CD4-positive, CD25-positive, alpha-beta regulatory T cell (primary cell): ENCODE results near the gene DAZ4. TPM values are rescaled to one million over a fixed set of nuclear protein-coding genes. Genes with fewer than 3 reads are reported as not detected.
"Not testable (repeated sequence)": the region's sequence is repeated elsewhere in the genome, so short reads cannot be mapped to it uniquely, and the experiment has no call there.

Experiments used
- ATAC-seq, 2 donors: fragments of 150-1000 bp; cut with Tn5 transposase; one replicate each; pipeline ENCODE4 v1.10.0; 2021; ENCODE audit warnings: low read depth in 2 of 2, moderate number of reproducible peaks in 2 of 2, moderate library complexity in 1 of 2
- DNase-seq, 3 donors: peaks; one replicate each; pipeline versions ENCODE4 v3.0.0 to v3.0.0-alpha.2; 2012 to 2022; ENCODE audit warnings: mixed read lengths in 1 of 3
- H3K27ac ChIP-seq: one replicate; pipeline ENCODE4 v1.7.0; 2013; ENCODE audit warnings: mild to moderate bottlenecking, low read length; ENCODE audit not compliant: insufficient read depth, poor library complexity, severe bottlenecking
- H3K27me3 ChIP-seq: one replicate; pipeline ENCODE4 v1.7.0; 2013; ENCODE audit warnings: low read length; ENCODE audit not compliant: control insufficient read depth, insufficient read depth
- H3K36me3 ChIP-seq: one replicate; pipeline ENCODE4 v1.7.0; 2013; ENCODE audit warnings: mild to moderate bottlenecking, low read length, moderate library complexity; ENCODE audit not compliant: control insufficient read depth, insufficient read depth
- H3K4me1 ChIP-seq: 2 replicates; pipeline ENCODE4 v1.7.0; 2013; ENCODE audit warnings: mild to moderate bottlenecking, low read length; ENCODE audit not compliant: insufficient read depth, control insufficient read depth, poor library complexity, severe bottlenecking
- H3K4me3 ChIP-seq: one replicate; pipeline ENCODE4 v1.7.0; 2013; ENCODE audit warnings: low read depth, mild to moderate bottlenecking, low read length, moderate library complexity
- H3K9me3 ChIP-seq, 2 experiments: 1 replicate in 1 of 2; 2 replicates in 1 of 2; pipeline ENCODE4 v1.7.0; 2013; ENCODE audit warnings: low read length in 2 of 2, mild to moderate bottlenecking in 1 of 2, moderate library complexity in 1 of 2; ENCODE audit not compliant: control insufficient read depth in 2 of 2
- H3K27ac Mint-ChIP-seq, 3 donors: one replicate each; pipeline ENCODE4 v1.8.0; 2020 to 2022; ENCODE audit warnings: mild to moderate bottlenecking in 3 of 3, mixed read lengths in 3 of 3, moderate library complexity in 2 of 3
- H3K27me3 Mint-ChIP-seq: one replicate; pipeline ENCODE4 v1.8.0; 2022; ENCODE audit warnings: mild to moderate bottlenecking, mixed read lengths
- H3K36me3 Mint-ChIP-seq: one replicate; pipeline ENCODE4 v1.8.0; 2020; ENCODE audit warnings: mixed read lengths
- H3K4me1 Mint-ChIP-seq, 4 donors: one replicate each; pipeline ENCODE4 v1.8.0; 2020 to 2022; ENCODE audit warnings: mixed read lengths in 4 of 4, mild to moderate bottlenecking in 1 of 4
- H3K4me3 Mint-ChIP-seq, 4 donors: one replicate each; pipeline ENCODE4 v1.8.0; 2020 to 2022; ENCODE audit warnings: mild to moderate bottlenecking in 4 of 4, mixed read lengths in 4 of 4, moderate library complexity in 3 of 4
- H3K9me3 Mint-ChIP-seq, 7 donors: one replicate each; pipeline ENCODE4 v1.8.0; 2020 to 2022; ENCODE audit warnings: mixed read lengths in 7 of 7, mild to moderate bottlenecking in 3 of 7, moderate library complexity in 2 of 7
- polyA plus RNA-seq, 4 donors: library from polyadenylated mRNA; unstranded; fragments of 300-500 nt; fragmentation: Illumina TruSeq; gene quantifications; one replicate each; pipeline ENCODE4 v1.2.3, GENCODE V29; 2021
- total RNA-seq: library from RNA; stranded (reverse); gene quantifications from one replicate; pipeline ENCODE4 v1.2.3, GENCODE V29; 2022

Gene DAZ4
- total RNA-seq, result not detected
- not detected for polyA plus RNA-seq

- not testable (repeated sequence) for ATAC-seq
These were observed at the start of gene DAZ4 for GRCh38 chrY:24833619-24834018. Gene DAZ4 (plus strand): TSS chrY:24833919. CDS start chrY:24834127, 208 bp downstream.

GRCh38 chrY:24813293-24813692 is 20.4 kb upstream of the DAZ4 start, which contains the start of gene DAZ3:
Gene DAZ3 (minus strand): TSS chrY:24813393. CDS start chrY:24813185, 208 bp downstream.
- H3K27ac ChIP-seq, H3K4me1 ChIP-seq, H3K27me3 ChIP-seq, DNase-seq, H3K27ac Mint-ChIP-seq, ATAC-seq, H3K9me3 ChIP-seq, H3K4me3 Mint-ChIP-seq, H3K36me3 Mint-ChIP-seq, H3K36me3 ChIP-seq, H3K27me3 Mint-ChIP-seq, H3K9me3 Mint-ChIP-seq, H3K4me1 Mint-ChIP-seq, H3K4me3 ChIP-seq: not testable (repeated sequence)

More at GRCh38 chrY:24833619-24834018, at the start of gene DAZ4:
- not testable (repeated sequence) for H3K27me3 ChIP-seq, H3K27ac ChIP-seq, H3K9me3 Mint-ChIP-seq, H3K4me3 Mint-ChIP-seq, H3K36me3 ChIP-seq, H3K27ac Mint-ChIP-seq, H3K4me3 ChIP-seq, DNase-seq, H3K27me3 Mint-ChIP-seq, H3K4me1 Mint-ChIP-seq, H3K4me1 ChIP-seq, H3K36me3 Mint-ChIP-seq, H3K9me3 ChIP-seq

GRCh38 chrY:24821836-24822235 is 11.9 kb upstream of the DAZ4 start:
- H3K27me3 Mint-ChIP-seq, H3K4me3 Mint-ChIP-seq, H3K4me1 Mint-ChIP-seq, H3K27ac Mint-ChIP-seq, H3K4me1 ChIP-seq, ATAC-seq, H3K9me3 Mint-ChIP-seq, H3K9me3 ChIP-seq, H3K36me3 ChIP-seq, H3K27ac ChIP-seq, H3K27me3 ChIP-seq, H3K4me3 ChIP-seq, H3K36me3 Mint-ChIP-seq, DNase-seq: not testable (repeated sequence)

- not testable (repeated sequence) for H3K27ac ChIP-seq, H3K27ac Mint-ChIP-seq, H3K4me1 ChIP-seq, H3K27me3 Mint-ChIP-seq, H3K9me3 Mint-ChIP-seq, H3K9me3 ChIP-seq, H3K36me3 Mint-ChIP-seq, H3K4me1 Mint-ChIP-seq, H3K4me3 ChIP-seq, H3K27me3 ChIP-seq, ATAC-seq, H3K36me3 ChIP-seq, DNase-seq, H3K4me3 Mint-ChIP-seq
These were observed 9.4 kb upstream of the DAZ4 start for GRCh38 chrY:24824184-24824879.

- not testable (repeated sequence) for H3K4me1 ChIP-seq, H3K27me3 ChIP-seq, H3K4me3 ChIP-seq, H3K4me3 Mint-ChIP-seq, H3K9me3 Mint-ChIP-seq, H3K9me3 ChIP-seq, H3K36me3 Mint-ChIP-seq, H3K36me3 ChIP-seq, DNase-seq, H3K27me3 Mint-ChIP-seq, ATAC-seq, H3K27ac Mint-ChIP-seq, H3K4me1 Mint-ChIP-seq, H3K27ac ChIP-seq
These were observed 8.7 kb upstream of the DAZ4 start for GRCh38 chrY:24825069-24825468.

Other genes with a start within 250 kb of the DAZ4 start
- gene BPY2B, start 215.9 kb upstream of the DAZ4 start, total RNA-seq, result not detected
- gene BPY2B, start 215.9 kb upstream of the DAZ4 start, polyA plus RNA-seq, result not detected
- gene DAZ3, start 20.5 kb upstream of the DAZ4 start, total RNA-seq, result not detected
- gene DAZ3, start 20.5 kb upstream of the DAZ4 start, polyA plus RNA-seq, result not detected
- not detected for gene BPY2C, start 218.2 kb downstream of the DAZ4 start, total RNA-seq
- gene BPY2C, start 218.2 kb downstream of the DAZ4 start, polyA plus RNA-seq, result not detected